ENCODE results near the gene GTPBP3. TPM values are rescaled to one million over a fixed set of nuclear protein-coding genes. Genes with fewer than 3 reads are reported as not detected.

The GTPBP3 gene
- total and polyA plus RNA-seq, 2 experiments from 2014 or later, result 34.9 to 95.6 TPM

DNA sequence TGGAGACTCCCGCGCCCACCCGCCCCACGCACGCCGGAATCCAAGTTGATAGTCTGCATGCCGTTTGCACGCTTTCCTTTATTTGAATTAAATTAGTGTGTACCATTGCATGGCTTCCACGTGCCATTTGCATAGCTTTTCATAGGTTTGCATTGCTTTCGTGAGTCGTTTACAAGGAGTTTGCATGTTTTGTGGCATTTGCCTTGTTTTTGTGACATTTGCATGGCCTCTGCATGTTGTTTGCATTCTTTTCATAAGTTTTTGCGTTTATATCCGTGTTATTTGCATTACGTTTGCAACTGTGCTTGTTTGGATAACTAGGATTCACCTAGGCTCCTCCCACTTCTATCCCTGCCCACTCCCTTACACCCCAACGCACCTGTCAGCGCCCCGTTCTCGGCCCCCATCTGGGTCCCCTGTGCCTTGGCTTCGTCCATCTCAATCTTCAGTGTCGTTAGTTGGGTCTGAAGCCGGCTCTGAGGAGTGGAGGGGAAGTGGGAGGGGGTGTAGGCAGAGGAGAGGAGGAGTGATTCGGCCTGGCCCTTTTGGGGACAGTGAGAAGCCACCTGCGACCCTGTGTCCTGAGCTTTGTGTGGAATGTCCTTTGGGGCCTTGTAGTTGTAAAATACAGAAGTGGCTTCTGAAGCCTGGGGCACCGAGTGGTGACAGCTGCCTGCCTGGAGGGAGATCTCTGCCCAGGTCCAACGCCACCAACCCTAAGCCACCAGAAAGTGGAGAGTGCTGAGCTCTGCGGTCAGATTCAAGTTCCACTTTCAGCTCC lies 54.2 kb downstream of the GTPBP3 start:
- TF ChIP-seq CTCF (IDR thresholded peaks at IDR 0.05; ENCODE audit: low read depth, low read length), result no peak
- no peaks in the 10 kb centered on the region for H3K36me3 ChIP-seq
- H3K4me1 ChIP-seq (ENCODE audit: low read depth), result peaks cover 5% of the 10 kb centered on the region
- H3K27me3 ChIP-seq, result no peaks in the 10 kb centered on the region
- DNase-seq (ENCODE audit: low read depth in 1 of 2, low spot score in 1 of 2), result peak in 1 of 2 donors; percentile 42
- peak overlapping the region; percentile 62 for H3K27ac ChIP-seq
- H3K4me3 ChIP-seq, result peak overlapping the region; percentile 21
- H3K9me3 ChIP-seq (ENCODE audit: low read depth), result no peaks in the 10 kb centered on the region

Other genes with a start within 250 kb of the GTPBP3 start
- 24.3 and 38.1 TPM in 2 replicates for gene USE1, start 122.2 kb upstream of the GTPBP3 start, total RNA-seq
- gene USE1, start 122.2 kb upstream of the GTPBP3 start, polyA plus RNA-seq, result 28.5 and 47.8 TPM in 2 replicates
- 9.3 and 14.5 TPM in 2 replicates for gene OCEL1, start 111.3 kb upstream of the GTPBP3 start, total RNA-seq
- gene OCEL1, start 111.3 kb upstream of the GTPBP3 start, polyA plus RNA-seq, result 31.3 and 42.5 TPM in 2 replicates
- gene NR2F6, start 91.6 kb upstream of the GTPBP3 start, total RNA-seq, result 147 and 173 TPM in 2 replicates
- 124 and 141 TPM in 2 replicates for gene NR2F6, start 91.6 kb upstream of the GTPBP3 start, polyA plus RNA-seq
- 0.07 and 0.39 TPM in 2 replicates for gene USHBP1, start 72.8 kb upstream of the GTPBP3 start, total RNA-seq
- 0.56 and 2.2 TPM in 2 replicates for gene USHBP1, start 72.8 kb upstream of the GTPBP3 start, polyA plus RNA-seq
- 115 and 141 TPM in 2 replicates for gene BABAM1, start 70.1 kb upstream of the GTPBP3 start, total RNA-seq
- 136 and 140 TPM in 2 replicates for gene BABAM1, start 70.1 kb upstream of the GTPBP3 start, polyA plus RNA-seq
- 1.9 and 5.7 TPM in 2 replicates for gene ANKLE1, start 55.7 kb upstream of the GTPBP3 start, total RNA-seq
- gene ANKLE1, start 55.7 kb upstream of the GTPBP3 start, polyA plus RNA-seq, result 1.1 and 3.3 TPM in 2 replicates
- 41.6 and 50.6 TPM in 2 replicates for gene ABHD8, start 34.1 kb upstream of the GTPBP3 start, total RNA-seq
- gene ABHD8, start 34.1 kb upstream of the GTPBP3 start, polyA plus RNA-seq, result 38.1 and 46.8 TPM in 2 replicates
- 274 and 304 TPM in 2 replicates for gene MRPL34, start 31.7 kb upstream of the GTPBP3 start, total RNA-seq
- 172 and 184 TPM in 2 replicates for gene MRPL34, start 31.7 kb upstream of the GTPBP3 start, polyA plus RNA-seq
- 45.4 and 47.6 TPM in 2 replicates for gene DDA1, start 28.0 kb upstream of the GTPBP3 start, total RNA-seq
- 53.3 and 55.2 TPM in 2 replicates for gene DDA1, start 28.0 kb upstream of the GTPBP3 start, polyA plus RNA-seq
- 14.4 and 21.1 TPM in 2 replicates for gene ANO8, start 2.7 kb upstream of the GTPBP3 start, total RNA-seq
- 2.8 and 3.6 TPM in 2 replicates for gene ANO8, start 2.7 kb upstream of the GTPBP3 start, polyA plus RNA-seq
- gene PLVAP, start 39.8 kb downstream of the GTPBP3 start, total RNA-seq, result 2.1 and 4.3 TPM in 2 replicates
- 4.2 and 6.1 TPM in 2 replicates for gene PLVAP, start 39.8 kb downstream of the GTPBP3 start, polyA plus RNA-seq
- 1.4 and 2.2 TPM in 2 replicates for gene CCDC194, start 56.6 kb downstream of the GTPBP3 start, total RNA-seq
- gene CCDC194, start 56.6 kb downstream of the GTPBP3 start, polyA plus RNA-seq, result 2.3 and 3.0 TPM in 2 replicates
- 69.3 and 166 TPM in 2 replicates for gene BST2, start 68.1 kb downstream of the GTPBP3 start, total RNA-seq
- gene BST2, start 68.1 kb downstream of the GTPBP3 start, polyA plus RNA-seq, result 91.8 and 184 TPM in 2 replicates
- 133 and 148 TPM in 2 replicates for gene MVB12A, start 82.5 kb downstream of the GTPBP3 start, total RNA-seq
- 130 and 148 TPM in 2 replicates for gene MVB12A, start 82.5 kb downstream of the GTPBP3 start, polyA plus RNA-seq
- 3.2 and 3.3 TPM in 2 replicates for gene TMEM221, start 111.1 kb downstream of the GTPBP3 start, total RNA-seq
- 5.7 and 6.0 TPM in 2 replicates for gene TMEM221, start 111.1 kb downstream of the GTPBP3 start, polyA plus RNA-seq
- gene NXNL1, start 123.4 kb downstream of the GTPBP3 start, total RNA-seq, result not detected in 2 replicates
- gene NXNL1, start 123.4 kb downstream of the GTPBP3 start, polyA plus RNA-seq, result 0.16 TPM in 1 of 2 replicates, not detected in the other
- 28.5 and 40.4 TPM in 2 replicates for gene SLC27A1, start 133.0 kb downstream of the GTPBP3 start, total RNA-seq
- 30.1 and 31.8 TPM in 2 replicates for gene SLC27A1, start 133.0 kb downstream of the GTPBP3 start, polyA plus RNA-seq
- 150 and 177 TPM in 2 replicates for gene PGLS, start 174.1 kb downstream of the GTPBP3 start, total RNA-seq
- 116 and 118 TPM in 2 replicates for gene PGLS, start 174.1 kb downstream of the GTPBP3 start, polyA plus RNA-seq
- 62.9 and 93.5 TPM in 2 replicates for gene COLGALT1, start 218.1 kb downstream of the GTPBP3 start, total RNA-seq
- gene COLGALT1, start 218.1 kb downstream of the GTPBP3 start, polyA plus RNA-seq, result 41.1 and 60.9 TPM in 2 replicates

All from cardiac muscle cell (in vitro differentiated cells and primary cell).